LHCN-M2 (cell line): Measurements from ENCODE around the gene GYPE. TPM values are rescaled to one million over a fixed set of nuclear protein-coding genes. Genes with fewer than 3 reads are reported as not detected.
"Not testable (repeated sequence)": the region's sequence is repeated elsewhere in the genome, so short reads cannot be mapped to it uniquely, and the experiment has no call there.

Experiments
- DNase-seq: peaks from one replicate; pipeline ENCODE4 v3.0.0-alpha.2; 2012; ENCODE audit warnings: low read depth
- polyA plus RNA-seq: library from polyadenylated mRNA; unstranded; fragments of >200 nt; gene quantifications from one replicate; pipeline ENCODE4 v1.2.1, GENCODE V29; 2012; ENCODE audit warnings: missing spikeins
- total RNA-seq: library from RNA; depleted of rRNA; stranded (reverse); fragments of >200 nt; gene quantifications from 2 replicates; pipeline ENCODE4 v1.2.3, GENCODE V29; 2014; rRNA removed

The GYPE gene
- total RNA-seq, result not detected in 2 replicates
- not detected for polyA plus RNA-seq

GRCh38 chr4:143905440-143905839 lies at the start of gene GYPE:
Gene GYPE (minus strand): TSS chr4:143905559. CDS start chr4:143905507, 52 bp downstream.
- DNase-seq, result not testable (repeated sequence)

- DNase-seq, result not testable (repeated sequence)
Observed at GRCh38 chr4:143951458-143951972, 46.2 kb upstream of the GYPE start.

DNA sequence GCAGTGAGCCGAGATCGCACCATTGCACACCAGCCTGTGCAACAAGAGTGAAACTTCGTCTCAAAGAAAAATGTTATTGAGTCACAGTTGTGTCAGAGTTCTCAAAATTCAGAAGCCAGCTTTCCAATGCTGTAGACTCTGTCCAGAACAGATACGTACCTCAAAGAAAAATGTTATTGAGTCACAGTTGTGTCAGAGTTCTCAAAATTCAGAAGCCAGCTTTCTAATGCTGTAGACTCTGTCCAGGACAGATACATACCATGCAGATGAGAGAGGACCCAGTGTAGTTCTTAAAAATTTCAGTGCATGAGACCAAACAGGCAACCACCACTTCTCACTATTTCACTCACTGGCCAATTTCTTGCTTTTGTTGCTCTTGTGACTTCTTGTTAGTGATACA lies 45.6 kb upstream of the GYPE start:
- not testable (repeated sequence) for DNase-seq

- DNase-seq, result not testable (repeated sequence)
Observed at GRCh38 chr4:143950185-143950584, 44.8 kb upstream of the GYPE start.

DNA sequence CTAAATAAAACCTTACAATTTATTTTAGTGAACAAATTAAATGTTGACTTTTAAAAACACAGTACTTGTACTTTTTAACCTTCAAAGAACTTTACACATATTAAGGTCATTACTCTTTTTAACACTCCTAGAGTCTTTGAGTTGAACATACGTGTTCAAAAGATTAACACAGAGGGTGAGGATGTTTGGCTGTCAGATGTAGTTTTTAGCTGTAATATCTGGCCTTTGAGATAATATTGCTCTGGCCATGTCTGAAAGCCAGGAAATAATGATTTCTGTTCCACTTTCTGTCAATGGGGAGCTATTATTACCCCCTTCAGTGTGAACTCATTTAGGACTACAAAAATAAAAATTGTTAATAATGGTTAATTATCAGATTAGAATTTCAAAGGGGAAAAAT lies 42.1 kb upstream of the GYPE start:
- DNase-seq, result not testable (repeated sequence)

GRCh38 chr4:143940708-143941107 lies 35.3 kb upstream of the GYPE start:
- not testable (repeated sequence) for DNase-seq

DNA sequence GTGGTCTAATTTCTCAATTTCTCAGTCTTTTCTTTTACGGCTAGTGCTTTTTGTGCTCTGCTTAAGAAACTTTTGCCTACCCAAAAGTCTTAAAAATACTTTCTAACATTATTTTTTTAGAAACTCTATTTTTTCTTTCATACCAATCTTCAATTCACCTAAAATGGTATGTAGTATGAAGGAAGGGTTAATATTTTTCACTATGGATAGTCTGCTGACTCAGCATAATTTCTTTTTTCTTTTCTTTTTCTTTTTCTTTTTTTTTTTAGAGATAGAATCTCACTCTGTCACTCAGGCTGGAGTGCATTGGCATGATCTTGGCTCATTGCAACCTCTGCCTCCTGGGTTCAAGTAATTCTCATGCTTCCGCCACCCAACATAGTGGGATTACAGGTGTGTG lies 34.2 kb upstream of the GYPE start:
- no peak for DNase-seq

GRCh38 chr4:143938890-143939289 lies 33.5 kb upstream of the GYPE start:
- not testable (repeated sequence) for DNase-seq

- no peak for DNase-seq
Observed at GRCh38 chr4:143921181-143921580, 15.8 kb upstream of the GYPE start.

DNA sequence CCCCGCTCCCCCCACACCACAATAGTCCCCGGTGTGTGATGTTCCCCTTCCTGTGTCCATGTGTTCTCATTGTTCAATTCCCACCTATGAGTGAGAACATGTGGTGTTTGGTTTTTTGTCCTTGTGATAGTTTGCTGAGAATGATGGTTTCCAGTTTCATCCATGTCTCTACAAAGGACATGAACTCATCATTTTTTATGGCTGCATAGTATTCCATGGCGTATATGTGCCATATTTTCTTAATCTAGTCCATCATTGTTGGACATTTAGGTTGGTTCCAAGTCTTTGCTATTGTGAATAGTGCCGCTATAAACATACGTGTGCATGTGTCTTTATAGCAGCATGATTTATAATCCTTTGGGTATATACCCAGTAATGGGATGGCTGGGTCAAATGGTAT lies 11.1 kb upstream of the GYPE start:
- DNase-seq, result not testable (repeated sequence)

DNA sequence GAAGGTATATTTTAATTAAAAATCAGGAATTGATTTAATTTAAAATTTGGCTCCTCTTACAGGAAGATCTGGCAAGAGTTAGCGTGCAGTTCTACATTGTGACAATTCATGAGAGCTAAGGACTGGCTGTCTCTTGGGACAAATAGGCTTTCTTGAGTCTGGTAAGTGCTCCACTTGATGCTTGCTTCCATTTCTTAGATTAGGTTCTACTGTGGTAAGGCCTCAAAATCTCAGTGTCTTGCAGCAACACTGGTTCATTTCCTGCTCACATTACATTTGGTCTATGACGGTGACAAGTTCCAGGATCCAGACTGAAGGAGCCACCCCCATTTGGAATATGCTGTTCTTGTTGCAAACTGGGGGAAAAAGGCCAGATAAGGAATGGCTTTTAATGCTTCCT lies 7.1 kb upstream of the GYPE start:
- not testable (repeated sequence) for DNase-seq

DNA sequence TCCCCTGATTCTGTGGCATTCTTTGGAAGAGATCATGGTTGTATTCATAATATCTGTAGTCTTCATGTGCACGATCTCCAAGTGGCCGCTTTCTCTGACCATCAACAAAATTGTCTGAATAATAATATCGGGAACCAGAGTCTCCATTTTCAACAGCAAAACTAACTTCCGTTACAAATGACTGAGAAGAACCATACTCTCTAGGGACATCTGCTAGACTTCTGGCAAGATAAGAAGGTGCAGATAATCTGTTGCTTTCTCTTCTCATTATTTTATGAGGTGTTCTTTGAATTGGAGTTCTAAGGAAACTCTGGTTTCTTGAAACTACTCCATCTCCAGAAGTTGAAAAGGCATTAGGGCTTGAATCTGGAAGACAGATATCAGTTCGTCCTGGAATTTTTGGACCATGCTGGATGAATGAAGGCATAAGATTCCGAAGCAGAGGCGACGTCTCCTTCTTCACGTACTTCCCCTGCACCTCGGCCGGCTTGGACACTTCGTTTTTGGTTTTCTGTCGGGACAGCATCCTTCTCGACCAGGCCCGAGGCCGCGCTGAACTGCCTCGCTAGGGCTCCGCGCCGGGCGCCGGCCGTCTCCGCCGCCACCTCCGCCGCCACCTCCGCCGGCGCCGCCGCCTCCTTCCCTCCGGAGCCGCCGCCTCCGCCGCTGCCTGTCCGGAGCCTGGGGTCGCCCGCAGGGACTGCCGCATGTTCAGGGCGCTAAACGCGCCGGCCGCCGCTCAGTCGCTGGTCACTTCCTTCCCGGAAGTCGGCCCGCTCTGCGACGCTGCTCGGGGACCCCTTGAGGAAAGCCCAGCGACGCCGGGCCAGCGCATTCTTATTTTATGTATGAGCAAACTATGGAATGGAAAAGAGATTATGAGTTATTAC lies 6.4 kb upstream of the GYPE start:
- not testable (repeated sequence) for DNase-seq

- DNase-seq, result not testable (repeated sequence)
Observed at GRCh38 chr4:143910906-143911305, 5.5 kb upstream of the GYPE start.

GRCh38 chr4:143907811-143908210 lies 2.5 kb upstream of the GYPE start:
- DNase-seq, result not testable (repeated sequence)

DNA sequence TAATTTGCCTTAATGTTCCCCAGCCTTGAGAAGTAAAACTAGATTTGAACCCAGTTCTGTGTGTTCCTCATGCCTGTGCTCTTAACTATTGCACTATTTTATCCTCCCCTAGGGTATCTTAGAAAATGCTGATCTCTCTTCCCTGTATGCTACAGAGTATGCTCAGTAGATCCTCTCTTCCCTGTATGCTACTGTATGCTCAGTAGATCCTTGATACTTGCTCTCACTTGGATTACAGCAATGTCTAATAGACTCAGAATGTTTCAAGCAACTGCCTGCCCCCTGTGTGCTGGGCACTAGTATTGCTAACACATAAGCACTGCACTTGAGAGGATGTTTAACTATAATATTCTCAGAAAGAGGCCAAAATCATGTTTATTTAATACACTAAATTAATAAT lies 928 bp downstream of the GYPE start:
- not testable (repeated sequence) for DNase-seq

- DNase-seq, result not testable (repeated sequence)
Observed at GRCh38 chr4:143890323-143890722, 15.0 kb downstream of the GYPE start.

- DNase-seq, result not testable (repeated sequence)
Observed at GRCh38 chr4:143888189-143888588, 17.2 kb downstream of the GYPE start.

- DNase-seq, result not testable (repeated sequence)
Observed at GRCh38 chr4:143884965-143885364, 20.4 kb downstream of the GYPE start.

DNA sequence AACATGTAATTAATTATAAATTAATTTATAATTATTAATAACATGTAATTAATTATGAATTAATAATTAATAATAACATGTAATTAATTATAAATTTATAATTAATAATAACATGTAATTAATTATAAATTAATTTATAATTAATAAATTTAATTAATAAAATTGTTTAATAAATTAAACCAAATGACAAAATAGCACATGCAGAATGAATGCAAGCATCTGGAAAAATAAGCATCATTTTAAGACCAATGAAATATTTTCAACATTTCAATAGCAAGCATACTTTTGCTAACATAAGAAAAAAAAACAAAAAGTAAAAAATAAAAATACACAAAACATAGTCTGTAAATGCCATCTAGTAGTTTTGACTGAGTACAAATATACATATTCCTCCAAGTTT lies 21.8 kb downstream of the GYPE start:
- no peak for DNase-seq

- DNase-seq, result no peak
Observed at GRCh38 chr4:143882892-143883291, 22.5 kb downstream of the GYPE start.

GRCh38 chr4:143879561-143879960 lies 25.8 kb downstream of the GYPE start:
- not testable (repeated sequence) for DNase-seq

DNA sequence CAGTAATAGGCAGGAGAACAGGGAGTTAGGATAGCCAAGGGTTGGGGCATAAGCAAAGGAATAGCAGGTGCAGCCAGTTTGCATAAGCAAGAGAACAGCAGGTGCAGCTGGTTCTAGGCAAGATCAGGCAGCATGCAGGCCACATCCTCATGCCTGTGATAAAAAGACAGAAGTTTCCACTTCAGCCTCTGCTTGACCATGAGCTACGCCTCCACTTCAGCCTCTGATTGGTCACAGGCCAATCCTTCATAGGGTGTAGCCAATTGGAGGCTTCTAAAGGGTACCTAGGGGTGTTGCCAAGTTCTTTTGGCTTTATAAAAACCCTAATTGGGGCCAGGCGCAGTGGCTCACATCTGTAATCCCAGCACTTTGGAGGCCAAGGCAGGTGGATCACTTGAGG lies 30.0 kb downstream of the GYPE start:
- DNase-seq, result not testable (repeated sequence)
